ENCODE results near the gene SMIM13. TPM values are rescaled to one million over a fixed set of nuclear protein-coding genes. Genes with fewer than 3 reads are reported as not detected.
"Not testable (repeated sequence)": the region's sequence is repeated elsewhere in the genome, so short reads cannot be mapped to it uniquely, and the experiment has no call there.

The SMIM13 gene
- total RNA-seq, 1 donor from 2014 or later, result 11.5 TPM

- TF ChIP-seq, protein P1, sequence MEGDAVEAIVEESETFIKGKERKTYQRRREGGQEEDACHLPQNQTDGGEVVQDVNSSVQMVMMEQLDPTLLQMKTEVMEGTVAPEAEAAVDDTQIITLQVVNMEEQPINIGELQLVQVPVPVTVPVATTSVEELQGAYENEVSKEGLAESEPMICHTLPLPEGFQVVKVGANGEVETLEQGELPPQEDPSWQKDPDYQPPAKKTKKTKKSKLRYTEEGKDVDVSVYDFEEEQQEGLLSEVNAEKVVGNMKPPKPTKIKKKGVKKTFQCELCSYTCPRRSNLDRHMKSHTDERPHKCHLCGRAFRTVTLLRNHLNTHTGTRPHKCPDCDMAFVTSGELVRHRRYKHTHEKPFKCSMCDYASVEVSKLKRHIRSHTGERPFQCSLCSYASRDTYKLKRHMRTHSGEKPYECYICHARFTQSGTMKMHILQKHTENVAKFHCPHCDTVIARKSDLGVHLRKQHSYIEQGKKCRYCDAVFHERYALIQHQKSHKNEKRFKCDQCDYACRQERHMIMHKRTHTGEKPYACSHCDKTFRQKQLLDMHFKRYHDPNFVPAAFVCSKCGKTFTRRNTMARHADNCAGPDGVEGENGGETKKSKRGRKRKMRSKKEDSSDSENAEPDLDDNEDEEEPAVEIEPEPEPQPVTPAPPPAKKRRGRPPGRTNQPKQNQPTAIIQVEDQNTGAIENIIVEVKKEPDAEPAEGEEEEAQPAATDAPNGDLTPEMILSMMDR (IDR thresholded peaks at IDR 0.05; ENCODE audit: unreplicated experiment), result no peak
- no peak within 1 kb of the TSS for H3K4me3 Mint-ChIP-seq (ENCODE audit: low read depth)
- H3K27ac Mint-ChIP-seq, result peak within 1 kb of the TSS; percentile 62
- peaks cover 1% of the 10 kb centered on the region for H3K36me3 Mint-ChIP-seq (ENCODE audit: insufficient read depth)
- no peaks in the 10 kb centered on the region for H3K9me3 Mint-ChIP-seq (ENCODE audit: low read depth)
- no peaks in the 10 kb centered on the region for H3K27me3 Mint-ChIP-seq
- DNase-seq (ENCODE audit: low spot score, unreplicated experiment), result no peak
- H3K4me1 Mint-ChIP-seq (ENCODE audit: low read depth), result peaks cover 11% of the 10 kb centered on the region
These were observed 17.5 kb downstream of the SMIM13 start, which contains the start of gene ERVFRD-1 for GRCh38 chr6:11110921-11111768. ERVFRD-1 (minus strand) TSS chr6:11111725; CDS start chr6:11105310, 6,415 bp downstream.

DNA sequence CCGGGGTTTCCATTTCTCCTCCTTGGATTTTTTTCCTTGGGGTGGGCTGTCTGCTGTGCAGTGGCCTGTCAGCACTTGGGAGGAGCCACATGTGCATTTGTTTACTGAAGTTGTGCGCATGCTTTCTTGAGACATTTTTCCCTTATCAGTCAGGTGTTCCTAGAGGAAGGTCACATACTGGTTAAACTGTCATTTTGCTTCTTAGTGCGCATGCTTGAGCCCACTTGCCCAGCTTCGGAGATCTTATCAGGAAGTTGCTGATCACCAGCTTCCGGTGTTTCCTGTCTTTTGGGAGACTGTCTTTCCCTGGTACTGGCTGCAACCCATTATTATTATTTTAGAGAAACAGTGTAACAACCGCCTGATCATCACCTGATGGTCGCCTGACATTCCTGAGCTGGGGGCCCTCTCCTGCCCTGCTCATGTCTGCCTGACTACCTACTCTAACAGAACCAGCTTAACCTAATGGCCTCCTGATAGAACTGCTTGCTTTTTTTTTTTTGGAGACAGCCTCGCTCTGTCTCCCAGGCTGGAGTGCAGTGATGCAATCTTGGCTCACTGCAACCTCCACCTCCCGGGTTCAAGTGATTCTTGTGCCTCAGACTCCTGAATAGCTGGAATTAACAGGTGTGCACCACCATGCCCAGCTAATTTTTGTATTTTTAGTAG is 18.3 kb downstream of the SMIM13 start:
- DNase-seq (ENCODE audit: low spot score, unreplicated experiment), result no peak
- H3K9me3 Mint-ChIP-seq (ENCODE audit: low read depth), result no peaks in the 10 kb centered on the region
- H3K27me3 Mint-ChIP-seq, result no peaks in the 10 kb centered on the region
- peaks cover 1% of the 10 kb centered on the region for H3K36me3 Mint-ChIP-seq (ENCODE audit: insufficient read depth)
- peaks cover 11% of the 10 kb centered on the region for H3K4me1 Mint-ChIP-seq (ENCODE audit: low read depth)
- TF ChIP-seq, protein P1 (IDR thresholded peaks at IDR 0.05; ENCODE audit: unreplicated experiment), result no peak
- H3K4me3 Mint-ChIP-seq (ENCODE audit: low read depth), result no peak overlapping the region
- H3K27ac Mint-ChIP-seq, result peak overlapping the region; percentile 62

GRCh38 chr6:11113038-11113437 is 19.4 kb downstream of the SMIM13 start:
- no peak overlapping the region for H3K4me3 Mint-ChIP-seq (ENCODE audit: low read depth)
- no peak overlapping the region for H3K27ac Mint-ChIP-seq
- TF ChIP-seq, protein P1 (IDR thresholded peaks at IDR 0.05; ENCODE audit: unreplicated experiment), result no peak
- no peaks in the 10 kb centered on the region for H3K9me3 Mint-ChIP-seq (ENCODE audit: low read depth)
- peaks cover 1% of the 10 kb centered on the region for H3K36me3 Mint-ChIP-seq (ENCODE audit: insufficient read depth)
- peaks cover 11% of the 10 kb centered on the region for H3K4me1 Mint-ChIP-seq (ENCODE audit: low read depth)
- DNase-seq (ENCODE audit: low spot score, unreplicated experiment), result no peak
- no peaks in the 10 kb centered on the region for H3K27me3 Mint-ChIP-seq

GRCh38 chr6:11115808-11116536 is 22.3 kb downstream of the SMIM13 start:
- H3K27ac Mint-ChIP-seq; H3K27me3 Mint-ChIP-seq; H3K4me3 Mint-ChIP-seq (ENCODE audit: low read depth); H3K36me3 Mint-ChIP-seq (ENCODE audit: insufficient read depth); DNase-seq (ENCODE audit: low spot score, unreplicated experiment); H3K9me3 Mint-ChIP-seq (ENCODE audit: low read depth); H3K4me1 Mint-ChIP-seq (ENCODE audit: low read depth): not testable (repeated sequence)

- DNase-seq (ENCODE audit: low spot score, unreplicated experiment), result no peak
- H3K9me3 Mint-ChIP-seq (ENCODE audit: low read depth), result no peaks in the 10 kb centered on the region
- H3K36me3 Mint-ChIP-seq (ENCODE audit: insufficient read depth), result no peaks in the 10 kb centered on the region
- peak overlapping the region; percentile 14 for H3K27ac Mint-ChIP-seq
- peaks cover 1% of the 10 kb centered on the region for H3K4me1 Mint-ChIP-seq (ENCODE audit: low read depth)
- no peaks in the 10 kb centered on the region for H3K27me3 Mint-ChIP-seq
- TF ChIP-seq, protein P1 (IDR thresholded peaks at IDR 0.05; ENCODE audit: unreplicated experiment), result no peak
- no peak overlapping the region for H3K4me3 Mint-ChIP-seq (ENCODE audit: low read depth)
These were observed 26.8 kb downstream of the SMIM13 start for GRCh38 chr6:11120271-11121005.

All from progenitor cell of endocrine pancreas (in vitro differentiated cells).